K562 (cell line): ENCODE measurements around the gene NTM. TPM values are rescaled to one million over a fixed set of nuclear protein-coding genes. Genes with fewer than 3 reads are reported as not detected.

Source experiments
- ATAC-seq: fragments of 200-7000 bp; cut with Tn5 transposase; 3 replicates; pipeline ENCODE4 v1.9.1; 2020; ENCODE audit warnings: moderate library complexity
- BruUV-seq: library from RNA; stranded (reverse); fragments of 400-500 nt; replicated peaks from 2 replicates; lab custom pipeline; 2021; lab: Mats Ljungman, UMichigan
- CTCF ChIA-PET: fragments of 300-600 bp; formaldehyde crosslinking; extraction: SDS; loops from one replicate; lab custom pipeline; 2021; ENCODE audit warnings: low intra/inter-chr PET ratio; lab: Yijun Ruan, JAX
- POLR2A ChIA-PET: fragments of 300-600, 350-650 bp; sonication (Branson Sonifier 250); formaldehyde crosslinking; extraction: SDS; loops from one replicate; lab custom pipeline; 2021; ENCODE audit warnings: antibody characterized with exemption, inconsistent platforms; lab: Yijun Ruan, JAX
- DNase-seq, 4 experiments: peaks; one replicate each; pipeline versions ENCODE4 v3.0.0 to v3.0.0-alpha.2; 2011 to 2018; ENCODE audit warnings: low spot score in 3 of 4, mixed read lengths in 3 of 4; ENCODE audit errors: extremely low read depth in 1 of 4
- FAIRE-seq: peaks from 2 replicates; lab custom pipeline; 2011; peaks lifted over from hg19 to GRCh38; lab: Jason Lieb, UNC
- H2AFZ ChIP-seq: 2 replicates; pipeline ENCODE4 v1.6.0; 2011; ENCODE audit warnings: low read depth, low read length, control low read depth, inconsistent platforms
- H3K27ac ChIP-seq: fragments of 200-600 bp; 3 replicates; pipeline ENCODE4 v1.8.0; 2011; ENCODE audit warnings: low read depth, mild to moderate bottlenecking, control low read depth, inconsistent platforms, low read length, moderate library complexity, mixed read lengths; ENCODE audit errors: extremely low read depth
- H3K27me3 ChIP-seq, 2 experiments: fragments of 300-600 bp in 1 of 2; 2 replicates in 1 of 2; 3 replicates in 1 of 2; pipeline versions ENCODE4 v1.6.0 to v1.8.0; 2011; ENCODE audit warnings: inconsistent platforms in 2 of 2, low read length in 2 of 2, mild to moderate bottlenecking in 1 of 2, mixed read lengths in 1 of 2, moderate library complexity in 1 of 2; ENCODE audit not compliant: control insufficient read depth in 2 of 2, insufficient read depth in 2 of 2
- H3K36me3 ChIP-seq: fragments of 300-600 bp; 3 replicates; pipeline ENCODE4 v1.8.0; 2011; ENCODE audit warnings: mild to moderate bottlenecking, low read length, inconsistent platforms; ENCODE audit not compliant: control insufficient read depth, insufficient read depth
- H3K4me1 ChIP-seq, 2 experiments: fragments of 200-600 bp in 1 of 2; replicated peaks in 1 of 2; 2 replicates in 1 of 2; 3 replicates in 1 of 2; pipeline versions ENCODE4 v1.5.1 to v1.8.0; 2011; ENCODE audit warnings: inconsistent platforms in 2 of 2, low read length in 2 of 2, mild to moderate bottlenecking in 1 of 2, mixed read lengths in 1 of 2, moderate library complexity in 1 of 2; ENCODE audit not compliant: control insufficient read depth in 2 of 2, insufficient read depth in 2 of 2
- H3K4me2 ChIP-seq: 2 replicates; pipeline ENCODE4 v1.6.1; 2011; ENCODE audit warnings: low read length, control low read depth, inconsistent platforms, mixed read lengths; ENCODE audit not compliant: insufficient read depth
- H3K4me3 ChIP-seq: fragments of 200-600 bp; sonication (generic), shearing (Covaris generic); 2 replicates; pipeline ENCODE4 v1.5.1; 2016; ENCODE audit warnings: control low read depth, inconsistent platforms
- H3K79me2 ChIP-seq: fragments of 200-600 bp; 3 replicates; pipeline ENCODE4 v1.8.0; 2011; ENCODE audit warnings: low read length, inconsistent platforms; ENCODE audit not compliant: control insufficient read depth, insufficient read depth
- H3K9ac ChIP-seq, 2 experiments: 2 replicates each; pipeline versions ENCODE4 v1.6.0 to v1.6.1; 2011; ENCODE audit warnings: low read depth in 2 of 2, low read length in 2 of 2, control low read depth in 1 of 2, inconsistent platforms in 1 of 2, mild to moderate bottlenecking in 1 of 2, mixed read lengths in 1 of 2; ENCODE audit not compliant: insufficient read depth in 1 of 2
- H3K9me1 ChIP-seq: one replicate; pipeline ENCODE4 v1.6.0; 2011; ENCODE audit warnings: inconsistent platforms, mild to moderate bottlenecking, low read length, moderate library complexity; ENCODE audit not compliant: control insufficient read depth, insufficient read depth
- H3K9me3 ChIP-seq: replicated peaks from 2 replicates; pipeline ENCODE4 v1.5.1; 2011; ENCODE audit warnings: low read depth, low read length, inconsistent platforms; ENCODE audit not compliant: control insufficient read depth, insufficient read depth
- H4K20me1 ChIP-seq: replicated peaks from 2 replicates; pipeline ENCODE4 v1.6.1; 2011; ENCODE audit warnings: low read length, inconsistent platforms, mixed read lengths; ENCODE audit not compliant: control insufficient read depth, insufficient read depth
- ARID2 ChIP-seq: fragments of 450-650 bp; IDR thresholded peaks from 2 replicates; pipeline ENCODE4 v1.6.1; 2017; ENCODE audit warnings: antibody characterized with exemption, mild to moderate bottlenecking
- HCFC1 ChIP-seq: IDR thresholded peaks from 2 replicates; pipeline ENCODE4 v1.6.1; 2012; ENCODE audit warnings: low read depth, low read length, improper control_type of control experiment
- HNRNPL ChIP-seq: fragments of 200-400 bp; formaldehyde crosslinking; IDR thresholded peaks from 2 replicates; pipeline ENCODE4 v1.6.1; 2017; ENCODE audit warnings: low read depth, mild to moderate bottlenecking, low read length
- HNRNPUL1 ChIP-seq: fragments of 200-400 bp; formaldehyde crosslinking; IDR thresholded peaks from 2 replicates; pipeline ENCODE4 v1.6.1; 2017; ENCODE audit warnings: low read length
- ILF3 ChIP-seq: fragments of 450-650 bp; IDR thresholded peaks from 2 replicates; pipeline ENCODE4 v1.6.1; 2018; ENCODE audit warnings: antibody characterized with exemption, mild to moderate bottlenecking, moderate library complexity, borderline replicate concordance
- JUNB ChIP-seq: fragments of 450-650 bp; formaldehyde crosslinking; conservative IDR thresholded peaks from 2 replicates; pipeline ENCODE4 v1.4.0; 2020; ENCODE audit warnings: mild to moderate bottlenecking
- MYNN ChIP-seq, 2 experiments: sonication (generic); formaldehyde crosslinking in 1 of 2; IDR thresholded peaks; 2 replicates each; pipeline versions ENCODE4 v1.5.0 to v1.6.1; 2016 to 2020; ENCODE audit warnings: antibody characterized with exemption in 1 of 2, missing genetic modification reagents in 1 of 2
- NFE2 ChIP-seq: IDR thresholded peaks from 2 replicates; pipeline ENCODE4 v1.6.1; 2014; ENCODE audit warnings: antibody characterized with exemption, low read depth
- RAD51 ChIP-seq: fragments of 450-650 bp; IDR thresholded peaks from 2 replicates; pipeline ENCODE4 v1.7.1; 2016; ENCODE audit warnings: low read depth, mild to moderate bottlenecking, borderline replicate concordance
- TRIM24 ChIP-seq, 2 experiments: fragments of 450-650 bp; IDR thresholded peaks; 2 replicates each; pipeline ENCODE4 v1.6.1; 2016
- ZNF140 ChIP-seq: fragments of 250-450 bp; sonication (Bioruptor Pico); IDR thresholded peaks from 2 replicates; pipeline ENCODE4 v1.8.0; 2021; ENCODE audit warnings: moderate library complexity, mild to moderate bottlenecking, inconsistent platforms
- ZNF232 ChIP-seq: sonication (generic); formaldehyde crosslinking; IDR thresholded peaks from 2 replicates; pipeline ENCODE4 v1.8.0; 2022; ENCODE audit warnings: mild to moderate bottlenecking, missing genetic modification reagents
- ZNF766 ChIP-seq: fragments of 200-800 bp; sonication (Bioruptor generic); conservative IDR thresholded peaks from 2 replicates; pipeline ENCODE4 v1.6.1; 2016; ENCODE audit warnings: missing genetic modification characterization, missing compliant biosample characterization
- WGBS: fragments of 100-300 bp; shearing (Covaris generic); methylation state at CpG from one replicate; pipeline ENCODE4 v1.1.6; 2016; ENCODE audit warnings: low coverage, mixed read lengths; ENCODE audit not compliant: insufficient coverage; ENCODE audit errors: missing lambda C conversion rate; 5-methylcytosine and 5-hydroxymethylcytosine counted together
- in situ Hi-C: fragments of 300-500 bp; cut with MboI; formaldehyde crosslinking; loops from 4 replicates; pipeline ENCODE4 v1.15.0; 2018; ENCODE audit warnings: inconsistent platforms, mixed read lengths
- intact Hi-C: fragments of 100-400 bp; cut with micrococcal nuclease; formaldehyde crosslinking; loops from 2 replicates; pipeline ENCODE4 v1.14.2; 2022
- polyA plus RNA-seq, 8 experiments: library from polyadenylated mRNA; depleted of rRNA in 4 of 8; stranded (reverse) in 5 of 8; unstranded in 3 of 8; fragments of >200 nt; fragmentation: Nextera tagmentation in 2 of 8; fragmentation: Illumina TruSeq in 1 of 8; extraction: Ambion mirVana in 2 of 8; extraction: Trizol in 1 of 8; gene quantifications; 2 replicates each; pipeline versions ENCODE4 v1.2.1 to v1.2.3, GENCODE V29; 2011 to 2014; ENCODE audit warnings: inconsistent platforms in 1 of 8, missing spikeins in 1 of 8
- total RNA-seq, 7 experiments: library from RNA; depleted of rRNA in 6 of 7; stranded (reverse); fragments of >200 nt in 6 of 7; fragmentation: Illumina TruSeq in 2 of 7; extraction: Trizol in 2 of 7; gene quantifications; 2 replicates each; pipeline versions ENCODE4 v1.2.1 to v1.2.3, GENCODE V29; 2011 to 2021; ENCODE audit warnings: low replicate concordance in 1 of 7
- TF ChIP-seq, protein P1 (sequence below): fragments of 450-650 bp; IDR thresholded peaks from 2 replicates; pipeline ENCODE4 v1.6.1; 2016; ENCODE audit warnings: missing biosample characterization, missing genetic modification characterization
- TF ChIP-seq, protein P2 (sequence below): fragments of 450-650 bp; formaldehyde crosslinking; conservative IDR thresholded peaks from 2 replicates; pipeline ENCODE4 v1.4.0; 2022; ENCODE audit warnings: mild to moderate bottlenecking, missing genetic modification characterization
- TF ChIP-seq, protein P3 (sequence below), 2 experiments: fragments of 450-650 bp in 1 of 2; sonication (generic) in 1 of 2; formaldehyde crosslinking in 1 of 2; IDR thresholded peaks in 1 of 2; conservative IDR thresholded peaks in 1 of 2; 2 replicates each; pipeline versions ENCODE4 v1.6.1 to v1.8.1; 2016 to 2023; ENCODE audit warnings: mild to moderate bottlenecking in 2 of 2, moderate library complexity in 2 of 2, inconsistent platforms in 1 of 2, missing genetic modification reagents in 1 of 2
- TF ChIP-seq, protein P4 (sequence below): fragments of 250-450 bp; sonication (Bioruptor Pico); IDR thresholded peaks from 2 replicates; pipeline ENCODE4 v1.4.0; 2020; ENCODE audit warnings: mild to moderate bottlenecking, moderate library complexity, borderline replicate concordance

NTM gene
- total and polyA plus RNA-seq, 9 of the 15 experiments (the other 6 are each of a cell fraction or from before 2014, with no cell fraction given) = not detected

DNA sequence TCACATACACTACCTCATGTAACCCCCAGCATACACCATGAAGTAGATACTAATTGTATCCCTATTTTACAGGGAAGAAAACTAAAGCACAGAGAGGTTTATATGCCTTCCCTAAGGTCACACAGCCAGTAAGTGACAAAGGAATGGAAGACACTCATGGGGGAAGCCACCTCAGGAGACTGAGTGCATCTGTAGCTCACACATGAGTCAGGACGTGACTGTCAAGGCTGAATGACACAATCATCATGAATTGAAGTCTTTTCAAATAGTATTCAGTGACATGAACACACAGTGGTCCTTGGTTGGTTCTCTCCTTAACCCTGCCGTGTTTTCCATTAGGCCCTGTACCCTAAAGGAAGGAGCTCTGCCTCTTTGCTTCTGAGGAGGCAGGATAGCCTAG, 463.0 kb downstream of the NTM start (continued):
- TF ChIP-seq HNRNPUL1 = no peak
- TF ChIP-seq HNRNPL = no peak
- no peak for TF ChIP-seq RAD51
- no peak for TF ChIP-seq MYNN (IDR thresholded peaks at IDR 0.05)
- TF ChIP-seq MYNN (CRISPR knock-in tag; IDR thresholded peaks at IDR 0.05) = no peak
- no peak for TF ChIP-seq ZNF232 (CRISPR knock-in tag)

- in situ Hi-C loops = no loop called here
- intact Hi-C loops = no loop called here
- TF ChIP-seq ARID2 (no peak), JUNB (no peak), ILF3 (no peak), TRIM24 (IDR thresholded peaks at IDR 0.05) (no peak), HNRNPUL1 (no peak), NFE2 (no peak), HCFC1 (no peak), ZNF766 (CRISPR knock-in tag) (no peak), ZNF140 (no peak)
- TF ChIP-seq, protein P1, sequence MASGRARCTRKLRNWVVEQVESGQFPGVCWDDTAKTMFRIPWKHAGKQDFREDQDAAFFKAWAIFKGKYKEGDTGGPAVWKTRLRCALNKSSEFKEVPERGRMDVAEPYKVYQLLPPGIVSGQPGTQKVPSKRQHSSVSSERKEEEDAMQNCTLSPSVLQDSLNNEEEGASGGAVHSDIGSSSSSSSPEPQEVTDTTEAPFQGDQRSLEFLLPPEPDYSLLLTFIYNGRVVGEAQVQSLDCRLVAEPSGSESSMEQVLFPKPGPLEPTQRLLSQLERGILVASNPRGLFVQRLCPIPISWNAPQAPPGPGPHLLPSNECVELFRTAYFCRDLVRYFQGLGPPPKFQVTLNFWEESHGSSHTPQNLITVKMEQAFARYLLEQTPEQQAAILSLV (tag) = no peak
- TF ChIP-seq, protein P2, sequence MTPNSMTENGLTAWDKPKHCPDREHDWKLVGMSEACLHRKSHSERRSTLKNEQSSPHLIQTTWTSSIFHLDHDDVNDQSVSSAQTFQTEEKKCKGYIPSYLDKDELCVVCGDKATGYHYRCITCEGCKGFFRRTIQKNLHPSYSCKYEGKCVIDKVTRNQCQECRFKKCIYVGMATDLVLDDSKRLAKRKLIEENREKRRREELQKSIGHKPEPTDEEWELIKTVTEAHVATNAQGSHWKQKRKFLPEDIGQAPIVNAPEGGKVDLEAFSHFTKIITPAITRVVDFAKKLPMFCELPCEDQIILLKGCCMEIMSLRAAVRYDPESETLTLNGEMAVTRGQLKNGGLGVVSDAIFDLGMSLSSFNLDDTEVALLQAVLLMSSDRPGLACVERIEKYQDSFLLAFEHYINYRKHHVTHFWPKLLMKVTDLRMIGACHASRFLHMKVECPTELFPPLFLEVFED (CRISPR knock-in tag) = no peak
- TF ChIP-seq, protein P3, sequence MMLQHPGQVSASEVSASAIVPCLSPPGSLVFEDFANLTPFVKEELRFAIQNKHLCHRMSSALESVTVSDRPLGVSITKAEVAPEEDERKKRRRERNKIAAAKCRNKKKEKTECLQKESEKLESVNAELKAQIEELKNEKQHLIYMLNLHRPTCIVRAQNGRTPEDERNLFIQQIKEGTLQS (IDR thresholded peaks at IDR 0.05) = no peak
- TF ChIP-seq, protein P3 (CRISPR knock-in tag; conservative IDR thresholded peaks at IDR 0.05) = no peak
- TF ChIP-seq, protein P4, sequence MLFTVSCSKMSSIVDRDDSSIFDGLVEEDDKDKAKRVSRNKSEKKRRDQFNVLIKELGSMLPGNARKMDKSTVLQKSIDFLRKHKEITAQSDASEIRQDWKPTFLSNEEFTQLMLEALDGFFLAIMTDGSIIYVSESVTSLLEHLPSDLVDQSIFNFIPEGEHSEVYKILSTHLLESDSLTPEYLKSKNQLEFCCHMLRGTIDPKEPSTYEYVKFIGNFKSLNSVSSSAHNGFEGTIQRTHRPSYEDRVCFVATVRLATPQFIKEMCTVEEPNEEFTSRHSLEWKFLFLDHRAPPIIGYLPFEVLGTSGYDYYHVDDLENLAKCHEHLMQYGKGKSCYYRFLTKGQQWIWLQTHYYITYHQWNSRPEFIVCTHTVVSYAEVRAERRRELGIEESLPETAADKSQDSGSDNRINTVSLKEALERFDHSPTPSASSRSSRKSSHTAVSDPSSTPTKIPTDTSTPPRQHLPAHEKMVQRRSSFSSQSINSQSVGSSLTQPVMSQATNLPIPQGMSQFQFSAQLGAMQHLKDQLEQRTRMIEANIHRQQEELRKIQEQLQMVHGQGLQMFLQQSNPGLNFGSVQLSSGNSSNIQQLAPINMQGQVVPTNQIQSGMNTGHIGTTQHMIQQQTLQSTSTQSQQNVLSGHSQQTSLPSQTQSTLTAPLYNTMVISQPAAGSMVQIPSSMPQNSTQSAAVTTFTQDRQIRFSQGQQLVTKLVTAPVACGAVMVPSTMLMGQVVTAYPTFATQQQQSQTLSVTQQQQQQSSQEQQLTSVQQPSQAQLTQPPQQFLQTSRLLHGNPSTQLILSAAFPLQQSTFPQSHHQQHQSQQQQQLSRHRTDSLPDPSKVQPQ = no peak
These were observed 467.1 kb downstream of the NTM start for GRCh38 chr11:131837562-131837961.

More at GRCh38 chr11:131837562-131837961, 467.1 kb downstream of the NTM start:
- Histone ChIP-seq H3K79me2 (no peaks in the 10 kb centered on the region), H3K4me2 (no peak overlapping the region), H4K20me1 (no peaks in the 10 kb centered on the region), H3K27me3 (no peaks in the 10 kb centered on the region), H3K4me1 (no peaks in the 10 kb centered on the region), H3K9me3 (no peaks in the 10 kb centered on the region; the same call in 1 of the 2 replicates), H3K36me3 (no peaks in the 10 kb centered on the region), H3K4me3 (no peak overlapping the region), H2AFZ (no peak overlapping the region), H3K9me1 (no peaks in the 10 kb centered on the region), H3K27ac (no peak overlapping the region), H3K9ac (no peak overlapping the region)
- POLR2A ChIA-PET = no interaction called here
- FAIRE-seq (no peak), ATAC-seq (no peak), DNase-seq (no peak)
- 0% methylated on average over 14 of the region's 14 CpGs for WGBS
- CTCF ChIA-PET = no interaction called here
- no TSS peak for BruUV-seq
